Measurements from ENCODE around the gene NPIPB8. TPM values are rescaled to one million over a fixed set of nuclear protein-coding genes. Genes with fewer than 3 reads are reported as not detected.
A peak's percentile ranks its signal among the peaks of the same experiment; 100 is the strongest.

NPIPB8 gene
- total and polyA plus RNA-seq, 2 of the 13 experiments (the other 11 are each of a cell fraction or from before 2014, with no cell fraction given) = 0.49 to 2.3 TPM

DNA sequence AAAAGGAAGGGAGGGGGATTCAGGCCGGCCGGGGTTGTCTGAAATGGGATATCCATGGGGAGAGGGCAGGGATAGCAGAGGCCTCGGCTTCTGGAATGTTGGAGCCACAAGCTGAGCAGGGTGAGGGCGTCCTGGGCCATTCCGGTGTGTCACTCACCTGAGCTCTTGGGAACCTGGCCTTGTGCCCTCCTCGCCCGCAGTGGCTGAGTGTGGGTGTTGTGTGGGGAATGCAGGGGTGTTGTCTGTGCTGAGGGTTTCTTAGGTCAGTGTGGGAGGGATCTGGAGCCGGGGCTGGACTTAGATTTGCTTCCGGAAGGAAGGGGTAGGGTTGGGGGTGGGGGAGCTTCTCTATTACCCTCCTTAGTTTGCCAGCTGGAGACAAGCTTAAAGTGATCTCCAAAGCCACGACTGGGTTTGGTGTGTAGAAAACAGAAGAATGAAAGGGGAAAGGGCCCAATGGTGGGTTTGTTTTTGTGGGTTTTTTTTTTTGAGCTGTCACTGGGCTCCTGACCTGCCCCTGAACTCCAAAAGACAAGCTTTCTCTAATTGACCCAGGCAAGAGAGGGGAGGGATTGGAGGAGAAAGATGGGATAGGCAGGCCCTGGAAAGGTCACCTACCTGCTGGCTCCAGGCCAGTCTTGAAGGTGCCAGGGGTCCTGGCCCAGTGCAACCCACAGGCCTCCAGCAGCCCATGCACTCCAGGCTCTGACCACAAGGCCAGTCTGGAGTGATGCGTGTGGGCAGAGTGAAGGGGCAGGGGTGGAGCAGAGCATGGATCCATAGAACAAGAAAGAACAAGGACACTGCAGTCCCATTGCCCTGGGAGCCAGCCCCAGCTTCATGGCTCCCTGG lies 40.8 kb upstream of the NPIPB8 start, which contains the start of gene SULT1A2 (continued):
- TF ChIP-seq NFIC (IDR thresholded peaks at IDR 0.05; ENCODE audit: low read length) (no peak), SMAD1 (CRISPR knock-in tag; IDR thresholded peaks at IDR 0.05; ENCODE audit: borderline replicate concordance, low read depth) (no peak), ZNF780A (CRISPR knock-in tag; IDR thresholded peaks at IDR 0.05) (no peak), SOX6 (IDR thresholded peaks at IDR 0.05) (no peak), SOX6 (CRISPR knock-in tag; IDR thresholded peaks at IDR 0.05) (no peak), ZNF17 (CRISPR knock-in tag; IDR thresholded peaks at IDR 0.05) (no peak), ZNF136 (CRISPR knock-in tag; IDR thresholded peaks at IDR 0.05; ENCODE audit: low read depth) (no peak), HES4 (CRISPR knock-in tag; IDR thresholded peaks at IDR 0.05; ENCODE audit: borderline replicate concordance) (no peak), NR2F1 (CRISPR knock-in tag; IDR thresholded peaks at IDR 0.05) (no peak), HNF4A (CRISPR knock-in tag; IDR thresholded peaks at IDR 0.05) (no peak; the same call in 1 of the 2 replicates), ZFX (CRISPR knock-in tag; IDR thresholded peaks at IDR 0.05; ENCODE audit: low read depth) (peak; percentile 53), ZBTB3 (CRISPR knock-in tag; IDR thresholded peaks at IDR 0.05; ENCODE audit: borderline replicate concordance, low read depth) (no peak)
- TF ChIP-seq, protein P1, sequence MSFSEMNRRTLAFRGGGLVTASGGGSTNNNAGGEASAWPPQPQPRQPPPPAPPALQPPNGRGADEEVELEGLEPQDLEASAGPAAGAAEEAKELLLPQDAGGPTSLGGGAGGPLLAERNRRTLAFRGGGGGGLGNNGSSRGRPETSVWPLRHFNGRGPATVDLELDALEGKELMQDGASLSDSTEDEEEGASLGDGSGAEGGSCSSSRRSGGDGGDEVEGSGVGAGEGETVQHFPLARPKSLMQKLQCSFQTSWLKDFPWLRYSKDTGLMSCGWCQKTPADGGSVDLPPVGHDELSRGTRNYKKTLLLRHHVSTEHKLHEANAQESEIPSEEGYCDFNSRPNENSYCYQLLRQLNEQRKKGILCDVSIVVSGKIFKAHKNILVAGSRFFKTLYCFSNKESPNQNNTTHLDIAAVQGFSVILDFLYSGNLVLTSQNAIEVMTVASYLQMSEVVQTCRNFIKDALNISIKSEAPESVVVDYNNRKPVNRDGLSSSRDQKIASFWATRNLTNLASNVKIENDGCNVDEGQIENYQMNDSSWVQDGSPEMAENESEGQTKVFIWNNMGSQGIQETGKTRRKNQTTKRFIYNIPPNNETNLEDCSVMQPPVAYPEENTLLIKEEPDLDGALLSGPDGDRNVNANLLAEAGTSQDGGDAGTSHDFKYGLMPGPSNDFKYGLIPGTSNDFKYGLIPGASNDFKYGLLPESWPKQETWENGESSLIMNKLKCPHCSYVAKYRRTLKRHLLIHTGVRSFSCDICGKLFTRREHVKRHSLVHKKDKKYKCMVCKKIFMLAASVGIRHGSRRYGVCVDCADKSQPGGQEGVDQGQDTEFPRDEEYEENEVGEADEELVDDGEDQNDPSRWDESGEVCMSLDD (CRISPR knock-in tag; IDR thresholded peaks at IDR 0.05; ENCODE audit: borderline replicate concordance) = no peak
- TF ChIP-seq, protein P2, sequence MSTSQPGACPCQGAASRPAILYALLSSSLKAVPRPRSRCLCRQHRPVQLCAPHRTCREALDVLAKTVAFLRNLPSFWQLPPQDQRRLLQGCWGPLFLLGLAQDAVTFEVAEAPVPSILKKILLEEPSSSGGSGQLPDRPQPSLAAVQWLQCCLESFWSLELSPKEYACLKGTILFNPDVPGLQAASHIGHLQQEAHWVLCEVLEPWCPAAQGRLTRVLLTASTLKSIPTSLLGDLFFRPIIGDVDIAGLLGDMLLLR (CRISPR knock-in tag; IDR thresholded peaks at IDR 0.05) = no peak
- TF ChIP-seq, protein P3, sequence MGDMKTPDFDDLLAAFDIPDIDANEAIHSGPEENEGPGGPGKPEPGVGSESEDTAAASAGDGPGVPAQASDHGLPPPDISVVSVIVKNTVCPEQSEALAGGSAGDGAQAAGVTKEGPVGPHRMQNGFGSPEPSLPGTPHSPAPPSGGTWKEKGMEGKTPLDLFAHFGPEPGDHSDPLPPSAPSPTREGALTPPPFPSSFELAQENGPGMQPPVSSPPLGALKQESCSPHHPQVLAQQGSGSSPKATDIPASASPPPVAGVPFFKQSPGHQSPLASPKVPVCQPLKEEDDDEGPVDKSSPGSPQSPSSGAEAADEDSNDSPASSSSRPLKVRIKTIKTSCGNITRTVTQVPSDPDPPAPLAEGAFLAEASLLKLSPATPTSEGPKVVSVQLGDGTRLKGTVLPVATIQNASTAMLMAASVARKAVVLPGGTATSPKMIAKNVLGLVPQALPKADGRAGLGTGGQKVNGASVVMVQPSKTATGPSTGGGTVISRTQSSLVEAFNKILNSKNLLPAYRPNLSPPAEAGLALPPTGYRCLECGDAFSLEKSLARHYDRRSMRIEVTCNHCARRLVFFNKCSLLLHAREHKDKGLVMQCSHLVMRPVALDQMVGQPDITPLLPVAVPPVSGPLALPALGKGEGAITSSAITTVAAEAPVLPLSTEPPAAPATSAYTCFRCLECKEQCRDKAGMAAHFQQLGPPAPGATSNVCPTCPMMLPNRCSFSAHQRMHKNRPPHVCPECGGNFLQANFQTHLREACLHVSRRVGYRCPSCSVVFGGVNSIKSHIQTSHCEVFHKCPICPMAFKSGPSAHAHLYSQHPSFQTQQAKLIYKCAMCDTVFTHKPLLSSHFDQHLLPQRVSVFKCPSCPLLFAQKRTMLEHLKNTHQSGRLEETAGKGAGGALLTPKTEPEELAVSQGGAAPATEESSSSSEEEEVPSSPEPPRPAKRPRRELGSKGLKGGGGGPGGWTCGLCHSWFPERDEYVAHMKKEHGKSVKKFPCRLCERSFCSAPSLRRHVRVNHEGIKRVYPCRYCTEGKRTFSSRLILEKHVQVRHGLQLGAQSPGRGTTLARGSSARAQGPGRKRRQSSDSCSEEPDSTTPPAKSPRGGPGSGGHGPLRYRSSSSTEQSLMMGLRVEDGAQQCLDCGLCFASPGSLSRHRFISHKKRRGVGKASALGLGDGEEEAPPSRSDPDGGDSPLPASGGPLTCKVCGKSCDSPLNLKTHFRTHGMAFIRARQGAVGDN (CRISPR knock-in tag; IDR thresholded peaks at IDR 0.05) = peak; percentile 71
- TF ChIP-seq, protein P4, sequence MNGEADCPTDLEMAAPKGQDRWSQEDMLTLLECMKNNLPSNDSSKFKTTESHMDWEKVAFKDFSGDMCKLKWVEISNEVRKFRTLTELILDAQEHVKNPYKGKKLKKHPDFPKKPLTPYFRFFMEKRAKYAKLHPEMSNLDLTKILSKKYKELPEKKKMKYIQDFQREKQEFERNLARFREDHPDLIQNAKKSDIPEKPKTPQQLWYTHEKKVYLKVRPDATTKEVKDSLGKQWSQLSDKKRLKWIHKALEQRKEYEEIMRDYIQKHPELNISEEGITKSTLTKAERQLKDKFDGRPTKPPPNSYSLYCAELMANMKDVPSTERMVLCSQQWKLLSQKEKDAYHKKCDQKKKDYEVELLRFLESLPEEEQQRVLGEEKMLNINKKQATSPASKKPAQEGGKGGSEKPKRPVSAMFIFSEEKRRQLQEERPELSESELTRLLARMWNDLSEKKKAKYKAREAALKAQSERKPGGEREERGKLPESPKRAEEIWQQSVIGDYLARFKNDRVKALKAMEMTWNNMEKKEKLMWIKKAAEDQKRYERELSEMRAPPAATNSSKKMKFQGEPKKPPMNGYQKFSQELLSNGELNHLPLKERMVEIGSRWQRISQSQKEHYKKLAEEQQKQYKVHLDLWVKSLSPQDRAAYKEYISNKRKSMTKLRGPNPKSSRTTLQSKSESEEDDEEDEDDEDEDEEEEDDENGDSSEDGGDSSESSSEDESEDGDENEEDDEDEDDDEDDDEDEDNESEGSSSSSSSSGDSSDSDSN (CRISPR knock-in tag; IDR thresholded peaks at IDR 0.05) = peak; percentile 46

Measured in HepG2 (cell line).